Bronchial epithelial cell (primary cell): ENCODE data around the gene ERBB4. TPM values are rescaled to one million over a fixed set of nuclear protein-coding genes. Genes with fewer than 3 reads are reported as not detected.

Experiments
- DNase-seq: peaks from one replicate; pipeline ENCODE4 v3.0.0-alpha.2; 2010; ENCODE audit warnings: low read depth
- FAIRE-seq: peaks from 2 replicates; lab custom pipeline; 2011; peaks lifted over from hg19 to GRCh38; lab: Jason Lieb, UNC
- H3K27me3 ChIP-seq: 2 replicates; pipeline ENCODE4 v1.5.1; 2011; ENCODE audit warnings: low read length; ENCODE audit not compliant: control insufficient read depth, insufficient read depth
- H3K36me3 ChIP-seq: 2 replicates; pipeline ENCODE4 v1.5.1; 2011; ENCODE audit warnings: low read length; ENCODE audit not compliant: control insufficient read depth, insufficient read depth
- H3K4me3 ChIP-seq: 2 replicates; pipeline ENCODE4 v1.5.1; 2011; ENCODE audit warnings: mild to moderate bottlenecking, low read depth, low read length, control low read depth
- CTCF ChIP-seq: IDR thresholded peaks from 2 replicates; pipeline ENCODE4 v1.5.1; 2011; ENCODE audit warnings: mild to moderate bottlenecking, moderate library complexity, low read length, control low read depth, inconsistent platforms; ENCODE audit not compliant: insufficient read depth, severe bottlenecking
- total RNA-seq: library from RNA; depleted of rRNA; stranded (reverse); fragments of >200 nt; gene quantifications from 2 replicates; pipeline ENCODE4 v1.2.1, GENCODE V29; 2014

ERBB4 gene
- total RNA-seq, result under 0.01 TPM in 2 replicates

DNA sequence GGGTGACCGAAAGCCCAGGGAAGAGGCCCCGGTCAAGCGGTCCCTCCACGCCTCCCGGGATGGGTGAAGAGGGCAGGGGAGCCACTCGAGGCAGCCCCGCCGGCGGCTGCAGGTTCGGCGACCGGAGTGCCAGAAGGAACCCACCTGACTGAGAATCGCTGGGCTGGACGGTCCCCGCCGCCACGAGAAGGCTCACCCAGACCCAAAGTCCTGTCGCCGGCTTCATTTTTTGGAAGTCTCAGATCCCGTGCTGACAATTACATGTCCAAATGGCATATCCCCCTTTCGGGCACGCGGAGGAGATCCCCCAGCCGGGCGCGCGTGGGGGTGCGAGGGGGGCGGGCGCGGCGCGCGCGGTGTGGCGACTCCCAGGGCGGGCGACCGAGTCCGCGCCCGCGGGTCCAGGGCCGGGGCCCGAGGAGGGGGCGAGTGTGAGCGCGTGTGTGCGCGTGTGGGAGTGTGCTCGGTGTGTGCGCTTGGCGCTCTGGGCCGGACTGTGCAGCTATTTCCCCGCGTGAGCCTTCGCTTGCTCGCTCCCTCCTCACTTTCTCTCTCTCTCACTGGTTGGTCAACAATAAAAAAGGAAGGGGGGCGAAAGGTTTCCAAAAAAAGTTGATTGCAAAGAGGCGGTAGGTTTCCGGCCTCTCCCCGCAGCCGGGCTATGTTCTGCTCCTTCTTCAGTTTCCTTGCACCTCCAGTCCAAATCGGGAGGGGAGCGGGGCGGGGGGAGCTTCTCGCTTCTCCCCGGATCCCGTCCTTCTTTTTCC is at the start of gene ERBB4:
ERBB4 (minus strand) TSS at position 498 of the 767 bp plus-strand sequence; CDS start at position 226, 272 bp downstream.
- Histone ChIP-seq H3K4me3 (peak within 1 kb of the TSS; percentile 48), H3K36me3 (no peaks in the 10 kb centered on the region), H3K27me3 (peaks cover 17% of the 10 kb centered on the region)
- TF ChIP-seq CTCF, result no peak
- no peak for DNase-seq
- FAIRE-seq, result no peak

DNA sequence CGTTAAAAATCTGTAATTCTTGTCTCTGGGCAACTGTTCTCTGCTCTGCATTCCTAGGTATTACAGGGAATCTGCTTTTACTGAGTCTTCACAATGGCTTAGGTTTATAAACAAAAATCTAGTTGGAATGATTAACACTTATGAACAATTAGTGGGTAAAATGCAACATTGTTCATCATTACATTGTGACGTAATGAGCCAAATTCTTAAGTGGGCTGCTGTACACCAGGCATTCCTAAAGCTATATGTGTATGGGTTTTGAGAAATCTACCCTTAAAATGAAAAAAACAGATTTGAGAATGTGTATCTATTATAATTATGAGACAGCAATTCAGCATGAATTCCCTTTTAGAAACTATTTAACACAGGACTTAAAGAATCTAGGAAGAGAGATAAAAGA is 41.5 kb upstream of the ERBB4 start:
- H3K36me3 ChIP-seq, result no peaks in the 10 kb centered on the region
- no peak for FAIRE-seq
- no peak overlapping the region for H3K4me3 ChIP-seq
- no peaks in the 10 kb centered on the region for H3K27me3 ChIP-seq
- DNase-seq, result no peak
- no peak for TF ChIP-seq CTCF

- Histone ChIP-seq H3K4me3 (no peak overlapping the region), H3K27me3 (no peaks in the 10 kb centered on the region), H3K36me3 (no peaks in the 10 kb centered on the region)
- DNase-seq, result no peak
- TF ChIP-seq CTCF, result no peak
- no peak for FAIRE-seq
Measured at GRCh38 chr2:212556296-212556695, 17.7 kb upstream of the ERBB4 start.

DNA sequence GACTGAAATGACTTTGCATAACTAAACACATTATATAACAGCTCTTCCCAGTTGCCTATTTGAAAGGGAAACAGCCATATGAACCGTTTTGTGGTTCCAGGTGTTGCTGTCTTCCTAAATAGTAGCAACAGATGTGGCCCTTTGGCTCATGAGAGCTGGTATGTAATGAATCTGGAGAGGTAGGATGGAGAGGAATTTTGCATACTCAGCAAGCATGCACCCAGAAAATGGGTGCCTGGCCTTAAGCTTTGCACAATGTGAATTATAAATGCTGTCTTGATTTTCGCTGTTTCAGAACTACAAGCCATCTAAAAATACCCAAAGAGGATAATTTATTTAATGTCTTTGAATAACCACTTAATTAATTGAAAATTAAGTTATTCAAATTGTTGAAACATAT is 15.6 kb upstream of the ERBB4 start:
- H3K36me3 ChIP-seq, result no peaks in the 10 kb centered on the region
- no peak for FAIRE-seq
- H3K27me3 ChIP-seq, result no peaks in the 10 kb centered on the region
- DNase-seq, result no peak
- no peak for TF ChIP-seq CTCF
- H3K4me3 ChIP-seq, result no peak overlapping the region

DNA sequence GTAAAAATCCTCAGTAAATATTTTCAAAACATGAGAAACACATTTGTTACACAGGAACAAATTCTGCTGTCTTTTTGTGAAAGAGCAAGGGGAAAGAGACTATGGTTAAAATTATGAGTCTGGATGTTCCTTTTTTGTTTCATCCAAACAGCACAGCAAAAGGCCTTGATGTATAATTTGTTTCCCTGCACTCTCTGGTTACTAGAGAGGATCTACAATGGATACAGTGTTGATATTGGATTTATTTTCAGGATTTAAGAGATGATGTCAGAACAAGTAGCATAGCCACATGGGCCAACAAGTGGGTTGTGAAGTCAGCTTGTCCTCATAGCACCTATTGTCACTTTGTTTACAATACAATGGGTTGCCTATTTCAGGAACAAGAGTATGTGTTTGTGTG is 11.3 kb upstream of the ERBB4 start:
- DNase-seq, result no peak
- no peak for TF ChIP-seq CTCF
- no peak for FAIRE-seq
- Histone ChIP-seq H3K36me3 (no peaks in the 10 kb centered on the region), H3K4me3 (no peak overlapping the region), H3K27me3 (no peaks in the 10 kb centered on the region)

DNA sequence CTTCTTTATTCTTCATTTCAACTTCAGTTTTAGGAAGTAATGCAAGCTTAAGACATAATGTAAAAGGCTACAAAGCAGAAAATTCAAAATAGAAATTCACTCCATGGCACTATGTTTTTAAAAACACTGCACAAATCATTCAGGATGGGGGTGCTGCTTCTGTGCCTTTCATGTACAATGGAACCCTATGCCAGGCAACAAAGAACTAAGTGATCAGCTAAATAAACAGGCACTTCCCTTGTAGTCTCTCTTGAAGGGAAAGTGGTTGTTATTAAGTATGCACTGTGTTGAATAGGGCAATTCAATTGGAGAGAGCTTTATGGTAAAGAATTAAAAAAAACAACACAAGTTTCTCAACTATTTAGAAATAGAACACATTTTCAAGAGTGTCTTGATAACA is 10.9 kb upstream of the ERBB4 start:
- H3K27me3 ChIP-seq, result no peaks in the 10 kb centered on the region
- no peaks in the 10 kb centered on the region for H3K36me3 ChIP-seq
- DNase-seq, result no peak
- no peak overlapping the region for H3K4me3 ChIP-seq
- no peak for FAIRE-seq
- TF ChIP-seq CTCF, result no peak
